ENCODE results near the gene TBATA. TPM values are rescaled to one million over a fixed set of nuclear protein-coding genes. Genes with fewer than 3 reads are reported as not detected.

The TBATA gene
- total RNA-seq (2022) = not detected in 2 replicates
- Bru-seq, nascent RNA = not detected
- not detected for BruChase-seq, experiment 1, labeled RNA remaining after a 6-hour chase
- BruChase-seq, experiment 2, labeled RNA remaining after a 2-hour chase = not detected
- long read RNA-seq = 0 reads

GRCh38 chr10:70785190-70785589, at the start of gene TBATA:
TBATA (minus strand) TSS chr10:70785377; CDS start chr10:70783379, 1,998 bp downstream.
- no peak within 1 kb of the TSS for H3K4me3 Mint-ChIP-seq (ENCODE audit: low read depth, unreplicated experiment)
- peaks cover 4% of the 10 kb centered on the region for H3K9me3 Mint-ChIP-seq (ENCODE audit: low read depth, unreplicated experiment)
- no peak for DNase-seq
- TF ChIP-seq, protein P1, sequence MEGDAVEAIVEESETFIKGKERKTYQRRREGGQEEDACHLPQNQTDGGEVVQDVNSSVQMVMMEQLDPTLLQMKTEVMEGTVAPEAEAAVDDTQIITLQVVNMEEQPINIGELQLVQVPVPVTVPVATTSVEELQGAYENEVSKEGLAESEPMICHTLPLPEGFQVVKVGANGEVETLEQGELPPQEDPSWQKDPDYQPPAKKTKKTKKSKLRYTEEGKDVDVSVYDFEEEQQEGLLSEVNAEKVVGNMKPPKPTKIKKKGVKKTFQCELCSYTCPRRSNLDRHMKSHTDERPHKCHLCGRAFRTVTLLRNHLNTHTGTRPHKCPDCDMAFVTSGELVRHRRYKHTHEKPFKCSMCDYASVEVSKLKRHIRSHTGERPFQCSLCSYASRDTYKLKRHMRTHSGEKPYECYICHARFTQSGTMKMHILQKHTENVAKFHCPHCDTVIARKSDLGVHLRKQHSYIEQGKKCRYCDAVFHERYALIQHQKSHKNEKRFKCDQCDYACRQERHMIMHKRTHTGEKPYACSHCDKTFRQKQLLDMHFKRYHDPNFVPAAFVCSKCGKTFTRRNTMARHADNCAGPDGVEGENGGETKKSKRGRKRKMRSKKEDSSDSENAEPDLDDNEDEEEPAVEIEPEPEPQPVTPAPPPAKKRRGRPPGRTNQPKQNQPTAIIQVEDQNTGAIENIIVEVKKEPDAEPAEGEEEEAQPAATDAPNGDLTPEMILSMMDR (IDR thresholded peaks at IDR 0.05; ENCODE audit: unreplicated experiment) = no peak
- CTCF ChIA-PET = no interaction called here
- intact Hi-C loops (cut with micrococcal nuclease; ENCODE audit: unreplicated experiment) = no loop called here
- H3K36me3 Mint-ChIP-seq (ENCODE audit: insufficient read depth, unreplicated experiment) = no peaks in the 10 kb centered on the region
- no peaks in the 10 kb centered on the region for H3K4me1 Mint-ChIP-seq (ENCODE audit: low read depth, unreplicated experiment)
- BruUV-seq (replicated peaks) = no TSS peak
- peaks cover 83% of the 10 kb centered on the region for H3K27me3 Mint-ChIP-seq (ENCODE audit: unreplicated experiment)
- H3K27ac Mint-ChIP-seq (ENCODE audit: unreplicated experiment) = no peak within 1 kb of the TSS

DNA sequence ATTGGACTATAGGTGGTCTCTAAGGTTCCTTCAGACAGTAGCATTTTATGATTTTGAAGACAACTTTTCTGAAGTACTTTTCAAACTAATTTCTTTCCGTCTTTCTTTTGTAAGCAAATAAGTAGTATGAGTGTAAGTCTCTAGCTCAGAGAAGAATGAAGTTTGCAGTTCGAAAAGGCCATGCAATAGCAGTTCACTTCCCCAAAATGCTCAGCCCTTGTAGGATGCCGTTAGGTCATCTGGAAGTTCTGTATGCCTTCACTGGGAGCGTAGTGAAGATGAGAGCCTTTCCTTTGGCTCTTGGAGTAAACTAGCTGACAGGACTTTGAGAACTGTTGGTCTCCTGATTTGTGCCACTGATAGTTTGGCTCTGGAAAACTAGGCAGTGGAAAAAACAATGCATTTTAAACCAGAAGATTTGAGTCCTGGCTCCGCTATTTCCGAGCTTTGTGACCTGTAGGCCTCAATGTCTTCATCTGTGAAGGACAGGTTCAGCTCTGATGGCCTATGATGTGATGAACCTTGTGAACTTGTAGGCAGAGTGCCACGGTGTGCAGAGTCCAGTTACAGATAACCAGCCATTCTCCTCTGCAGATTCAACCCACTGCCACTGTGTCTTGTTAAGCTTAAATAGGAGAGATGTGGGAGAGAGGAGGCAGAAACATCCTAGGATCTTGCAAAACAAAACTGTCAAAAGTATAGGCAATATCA, 49.4 kb upstream of the TBATA start:
- intact Hi-C loops (cut with micrococcal nuclease; ENCODE audit: unreplicated experiment) = loop anchor here (5.0 kb wide), 1 partner anchor 33 kb away; no protein-coding TSS in a partner anchor
- no peaks in the 10 kb centered on the region for H3K9me3 Mint-ChIP-seq (ENCODE audit: low read depth, unreplicated experiment)
- no TSS peak for BruUV-seq (replicated peaks)
- no peak for DNase-seq
- TF ChIP-seq, protein P1 (IDR thresholded peaks at IDR 0.05; ENCODE audit: unreplicated experiment) = no peak
- H3K4me1 Mint-ChIP-seq (ENCODE audit: low read depth, unreplicated experiment) = peaks cover 37% of the 10 kb centered on the region
- CTCF ChIA-PET = no interaction called here
- peaks cover 12% of the 10 kb centered on the region for H3K36me3 Mint-ChIP-seq (ENCODE audit: insufficient read depth, unreplicated experiment)
- H3K27ac Mint-ChIP-seq (ENCODE audit: unreplicated experiment) = no peak overlapping the region
- H3K27me3 Mint-ChIP-seq (ENCODE audit: unreplicated experiment) = no peaks in the 10 kb centered on the region
- no peak overlapping the region for H3K4me3 Mint-ChIP-seq (ENCODE audit: low read depth, unreplicated experiment)

DNA sequence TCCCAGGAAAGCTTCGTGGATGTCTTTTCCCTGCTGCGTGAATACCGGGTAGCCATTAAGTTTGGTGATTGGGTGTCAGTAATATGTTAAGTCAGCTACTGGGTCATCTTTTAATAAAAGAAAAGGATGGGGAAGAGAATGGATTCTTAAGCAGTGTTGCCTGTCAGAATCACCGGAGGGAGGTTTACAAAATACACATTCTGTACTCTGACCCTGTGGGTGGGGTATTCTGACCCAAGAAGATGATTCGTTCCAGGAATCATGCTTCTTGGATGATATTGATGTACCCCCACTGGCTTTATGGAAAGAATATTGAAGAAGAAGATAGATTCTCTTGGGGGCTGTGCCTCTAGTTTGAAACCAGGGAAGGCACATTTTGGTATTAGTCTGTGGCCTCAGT, 48.8 kb upstream of the TBATA start:
- CTCF ChIA-PET = no interaction called here
- Mint-ChIP-seq H3K36me3 (ENCODE audit: insufficient read depth, unreplicated experiment) (peaks cover 12% of the 10 kb centered on the region), H3K9me3 (ENCODE audit: low read depth, unreplicated experiment) (no peaks in the 10 kb centered on the region), H3K4me3 (ENCODE audit: low read depth, unreplicated experiment) (no peak overlapping the region), H3K4me1 (ENCODE audit: low read depth, unreplicated experiment) (peaks cover 42% of the 10 kb centered on the region), H3K27ac (ENCODE audit: unreplicated experiment) (no peak overlapping the region), H3K27me3 (ENCODE audit: unreplicated experiment) (no peaks in the 10 kb centered on the region)
- intact Hi-C loops (cut with micrococcal nuclease; ENCODE audit: unreplicated experiment) = loop anchor here (5.0 kb wide), 1 partner anchor 33 kb away; no protein-coding TSS in a partner anchor
- TF ChIP-seq, protein P1 (IDR thresholded peaks at IDR 0.05; ENCODE audit: unreplicated experiment) = no peak
- no TSS peak for BruUV-seq (replicated peaks)
- no peak for DNase-seq

DNA sequence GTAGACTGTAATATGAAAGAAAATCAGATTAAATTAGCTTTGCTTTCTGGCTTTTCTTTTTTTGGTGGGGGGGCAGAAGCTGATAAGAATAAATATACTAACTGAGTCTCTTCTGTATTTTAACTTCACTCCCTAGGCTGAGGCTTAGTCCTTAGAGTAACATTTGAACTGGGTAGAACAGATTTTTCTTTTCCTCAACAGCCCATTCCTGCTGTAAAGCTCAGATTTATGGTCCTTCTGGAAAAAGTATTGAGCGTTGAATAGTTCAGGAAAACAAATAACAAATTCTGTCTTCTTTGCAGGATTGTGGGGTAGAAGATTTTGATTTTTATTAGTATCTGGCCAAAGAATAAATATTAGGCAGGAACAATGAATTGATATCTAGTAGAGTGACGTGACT, 48.4 kb upstream of the TBATA start:
- BruUV-seq (replicated peaks) = no TSS peak
- Mint-ChIP-seq H3K36me3 (ENCODE audit: insufficient read depth, unreplicated experiment) (peaks cover 12% of the 10 kb centered on the region), H3K4me3 (ENCODE audit: low read depth, unreplicated experiment) (no peak overlapping the region), H3K9me3 (ENCODE audit: low read depth, unreplicated experiment) (no peaks in the 10 kb centered on the region), H3K27ac (ENCODE audit: unreplicated experiment) (no peak overlapping the region), H3K4me1 (ENCODE audit: low read depth, unreplicated experiment) (peaks cover 47% of the 10 kb centered on the region), H3K27me3 (ENCODE audit: unreplicated experiment) (no peaks in the 10 kb centered on the region)
- CTCF ChIA-PET = no interaction called here
- TF ChIP-seq, protein P1 (IDR thresholded peaks at IDR 0.05; ENCODE audit: unreplicated experiment) = no peak
- DNase-seq = no peak
- intact Hi-C loops (cut with micrococcal nuclease; ENCODE audit: unreplicated experiment) = loop anchor here (5.0 kb wide), 1 partner anchor 34 kb away; no protein-coding TSS in a partner anchor

Measured in Calu3 (cell line).